Thyroid gland (tissue), 4 donors: ENCODE measurements around the gene SUPT3H. TPM values are rescaled to one million over a fixed set of nuclear protein-coding genes. Genes with fewer than 3 reads are reported as not detected.

Experiments
- DNase-seq, 2 donors: peaks; one replicate each; pipeline ENCODE4 v3.0.0-alpha.2; 2019
- H3K27ac ChIP-seq, 3 donors: fragments of 200-600 bp; sonication (generic); 1 replicate in 2 of 3; 2 replicates in 1 of 3; pipeline ENCODE4 v1.5.1; 2016 to 2019; ENCODE audit warnings: mild to moderate bottlenecking in 1 of 3, moderate library complexity in 1 of 3
- H3K27me3 ChIP-seq: fragments of 200-600 bp; sonication (generic); one replicate; pipeline ENCODE4 v1.5.1; 2019
- H3K36me3 ChIP-seq, 2 donors: fragments of 200-600 bp; sonication (generic); one replicate each; pipeline ENCODE4 v1.5.1; 2016 to 2019
- H3K4me1 ChIP-seq, 2 donors: fragments of 200-600 bp; sonication (generic); one replicate each; pipeline ENCODE4 v1.5.1; 2017 to 2019
- H3K4me3 ChIP-seq, 3 donors: fragments of 200-600 bp; sonication (generic); replicated peaks in 1 of 3; 1 replicate in 2 of 3; 2 replicates in 1 of 3; pipeline ENCODE4 v1.5.1; 2016; ENCODE audit warnings: mild to moderate bottlenecking in 1 of 3
- H3K9me3 ChIP-seq: fragments of 200-600 bp; sonication (generic); one replicate; pipeline ENCODE4 v1.5.1; 2017
- CTCF ChIP-seq, 6 experiments: fragments of 200-600 bp in 3 of 6; fragments of 450-650 bp in 3 of 6; sonication (generic) in 3 of 6; IDR thresholded peaks; one replicate each; pipeline ENCODE4 v1.5.1; 2016 to 2019; ENCODE audit warnings: antibody characterized with exemption in 6 of 6, mild to moderate bottlenecking in 2 of 6, inconsistent platforms in 1 of 6, moderate library complexity in 1 of 6
- POLR2A ChIP-seq, 2 donors: fragments of 450-650 bp; IDR thresholded peaks; one replicate each; pipeline ENCODE4 v1.6.1; 2017; ENCODE audit warnings: antibody characterized with exemption in 2 of 2, mild to moderate bottlenecking in 2 of 2, moderate library complexity in 1 of 2
- WGBS, 2 donors: methylation state at CpG; one replicate each; pipeline ENCODE4 v1.1.5; 2017; 5-methylcytosine and 5-hydroxymethylcytosine counted together
- intact Hi-C: fragments of 100-400 bp; cut with DNase I; formaldehyde crosslinking; loops from one replicate; pipeline ENCODE4 v1.15.1; 2023
- total RNA-seq, 4 donors: library from RNA; depleted of rRNA; stranded (reverse); fragments of >200 nt; gene quantifications; one replicate each; pipeline ENCODE4 v1.2.3, GENCODE V29; 2016

Gene SUPT3H
- total RNA-seq, 4 donors from 2014 or later = 9.8 to 21.6 (median 11.1) TPM

- Histone ChIP-seq H3K4me3 (no peak overlapping the region), H3K4me1 (no peaks in the 10 kb centered on the region), H3K27ac (no peak overlapping the region), H3K9me3 (no peaks in the 10 kb centered on the region), H3K27me3 (no peaks in the 10 kb centered on the region), H3K36me3 (no peaks in the 10 kb centered on the region)
- no peak for TF ChIP-seq CTCF (IDR thresholded peaks at IDR 0.05)
- TF ChIP-seq POLR2A (IDR thresholded peaks at IDR 0.05) = no peak
- DNase-seq = no peak
- WGBS, 2 donors = 97% methylated on average over 5 of the region's 5 CpGs
- intact Hi-C loops = no loop called here
Measured at GRCh38 chr6:44956396-44956795, 421.3 kb downstream of the SUPT3H start.

- no peak overlapping the region for H3K4me3 ChIP-seq
- TF ChIP-seq CTCF (IDR thresholded peaks at IDR 0.05) (no peak), POLR2A (IDR thresholded peaks at IDR 0.05) (no peak)
- intact Hi-C loops = no loop called here
- H3K4me1 ChIP-seq = no peaks in the 10 kb centered on the region
- no peaks in the 10 kb centered on the region for H3K9me3 ChIP-seq
- no peak overlapping the region for H3K27ac ChIP-seq
- DNase-seq = no peak
- no peaks in the 10 kb centered on the region for H3K36me3 ChIP-seq
- H3K27me3 ChIP-seq = no peaks in the 10 kb centered on the region
- 94 to 96% methylated on average over 11 of the region's 11 CpGs for WGBS, 2 donors
Measured at GRCh38 chr6:44955145-44955544, 422.6 kb downstream of the SUPT3H start.

GRCh38 chr6:44954281-44954680 lies 423.5 kb downstream of the SUPT3H start:
- Histone ChIP-seq H3K27me3 (no peaks in the 10 kb centered on the region), H3K27ac (no peak overlapping the region), H3K4me3 (no peak overlapping the region), H3K9me3 (no peaks in the 10 kb centered on the region), H3K4me1 (no peaks in the 10 kb centered on the region), H3K36me3 (no peaks in the 10 kb centered on the region)
- WGBS, 2 donors = 93 to 96% methylated on average over 4 of the region's 4 CpGs
- DNase-seq = no peak
- intact Hi-C loops = no loop called here
- TF ChIP-seq CTCF (IDR thresholded peaks at IDR 0.05) (no peak), POLR2A (IDR thresholded peaks at IDR 0.05) (no peak)

- no peaks in the 10 kb centered on the region for H3K27me3 ChIP-seq
- no peaks in the 10 kb centered on the region for H3K36me3 ChIP-seq
- no peak overlapping the region for H3K27ac ChIP-seq
- no peak for DNase-seq
- TF ChIP-seq POLR2A (IDR thresholded peaks at IDR 0.05) (no peak), CTCF (IDR thresholded peaks at IDR 0.05) (no peak)
- H3K9me3 ChIP-seq = no peaks in the 10 kb centered on the region
- intact Hi-C loops = no loop called here
- 84 to 93% methylated on average over 2 of the region's 2 CpGs for WGBS, 2 donors
- H3K4me1 ChIP-seq = no peaks in the 10 kb centered on the region
- no peak overlapping the region for H3K4me3 ChIP-seq
Measured at GRCh38 chr6:44951253-44951747, 426.4 kb downstream of the SUPT3H start.

GRCh38 chr6:44949596-44950201 lies 428.0 kb downstream of the SUPT3H start:
- DNase-seq = no peak
- no peaks in the 10 kb centered on the region for H3K9me3 ChIP-seq
- H3K4me3 ChIP-seq = no peak overlapping the region
- H3K4me1 ChIP-seq = no peaks in the 10 kb centered on the region
- TF ChIP-seq CTCF (IDR thresholded peaks at IDR 0.05) (no peak), POLR2A (IDR thresholded peaks at IDR 0.05) (no peak)
- intact Hi-C loops = no loop called here
- H3K27me3 ChIP-seq = no peaks in the 10 kb centered on the region
- H3K36me3 ChIP-seq = no peaks in the 10 kb centered on the region
- H3K27ac ChIP-seq = no peak overlapping the region
